H4 (cell line): ENCODE measurements around the gene RTRAF. TPM values are rescaled to one million over a fixed set of nuclear protein-coding genes. Genes with fewer than 3 reads are reported as not detected.

Source experiments
- DNase-seq: peaks from one replicate; pipeline ENCODE4 v3.0.0-alpha.2; 2015; ENCODE audit warnings: low spot score
- total RNA-seq: library from RNA; depleted of rRNA; stranded (reverse); fragments of >200 nt; shearing (Covaris generic); gene quantifications from 2 replicates; pipeline ENCODE4 v1.2.3, GENCODE V29; 2014; rRNA removed

The RTRAF gene
- 129 and 175 TPM in 2 replicates for total RNA-seq

- DNase-seq, result peak; percentile 89
Measured at GRCh38 chr14:51989293-51990234, at the start of gene RTRAF. Gene RTRAF (plus strand): TSS chr14:51989546. CDS start chr14:51989640, 94 bp downstream.

- DNase-seq, result no peak
Measured at GRCh38 chr14:51939755-51940301, 49.5 kb upstream of the RTRAF start.

- no peak for DNase-seq
Measured at GRCh38 chr14:51942971-51943370, 46.4 kb upstream of the RTRAF start.

GRCh38 chr14:51950007-51950406 lies 39.3 kb upstream of the RTRAF start:
- DNase-seq, result no peak

- DNase-seq, result no peak
Measured at GRCh38 chr14:51951656-51952055, 37.7 kb upstream of the RTRAF start.

- DNase-seq, result no peak
Measured at GRCh38 chr14:51954031-51954430, 35.3 kb upstream of the RTRAF start.

- no peak for DNase-seq
Measured at GRCh38 chr14:51954657-51955056, 34.7 kb upstream of the RTRAF start.

- no peak for DNase-seq
Measured at GRCh38 chr14:51957950-51958349, 31.4 kb upstream of the RTRAF start.

GRCh38 chr14:51959928-51960327 lies 29.4 kb upstream of the RTRAF start:
- DNase-seq, result no peak

- DNase-seq, result no peak
Measured at GRCh38 chr14:51960866-51961265, 28.5 kb upstream of the RTRAF start.

- no peak for DNase-seq
Measured at GRCh38 chr14:51962711-51963110, 26.6 kb upstream of the RTRAF start.

- no peak for DNase-seq
Measured at GRCh38 chr14:51963286-51963685, 26.1 kb upstream of the RTRAF start.

GRCh38 chr14:51967521-51967920 lies 21.8 kb upstream of the RTRAF start:
- DNase-seq, result no peak

GRCh38 chr14:51969852-51970540 lies 19.4 kb upstream of the RTRAF start:
- no peak for DNase-seq

GRCh38 chr14:51972566-51972965 lies 16.8 kb upstream of the RTRAF start:
- DNase-seq, result no peak

GRCh38 chr14:51977075-51977474 lies 12.3 kb upstream of the RTRAF start:
- DNase-seq, result no peak

GRCh38 chr14:51978681-51979085 lies 10.7 kb upstream of the RTRAF start:
- no peak for DNase-seq

GRCh38 chr14:51979088-51979709 lies 10.1 kb upstream of the RTRAF start:
- DNase-seq, result peak; percentile 65

- no peak for DNase-seq
Measured at GRCh38 chr14:51981218-51981854, 8.0 kb upstream of the RTRAF start.

GRCh38 chr14:51988221-51988620 lies 1.1 kb upstream of the RTRAF start:
- no peak for DNase-seq

- DNase-seq, result no peak
Measured at GRCh38 chr14:51990488-51990887, 1.1 kb downstream of the RTRAF start.
